AG09319 (cell line): ENCODE data around the gene PPP1R8.
A peak's percentile ranks its signal among the peaks of the same experiment; 100 is the strongest.
"Not testable (repeated sequence)": the region's sequence is repeated elsewhere in the genome, so short reads cannot be mapped to it uniquely, and the experiment has no call there.

ENCODE experiments used
- DNase-seq: peaks from one replicate; pipeline ENCODE4 v3.0.0-alpha.2; 2010; ENCODE audit warnings: low read depth; ENCODE audit errors: extremely low read depth
- CTCF ChIP-seq: IDR thresholded peaks from 2 replicates; pipeline ENCODE4 v1.5.1; 2011; ENCODE audit warnings: low read depth, mild to moderate bottlenecking, inconsistent platforms, low read length, moderate library complexity

Gene PPP1R8

GRCh38 chr1:27830621-27831440 lies at the start of gene PPP1R8:
Gene PPP1R8 (plus strand): TSS chr1:27830782. CDS start chr1:27830836, 54 bp downstream.
- TF ChIP-seq CTCF: no peak
- DNase-seq: peak; percentile 89

DNA sequence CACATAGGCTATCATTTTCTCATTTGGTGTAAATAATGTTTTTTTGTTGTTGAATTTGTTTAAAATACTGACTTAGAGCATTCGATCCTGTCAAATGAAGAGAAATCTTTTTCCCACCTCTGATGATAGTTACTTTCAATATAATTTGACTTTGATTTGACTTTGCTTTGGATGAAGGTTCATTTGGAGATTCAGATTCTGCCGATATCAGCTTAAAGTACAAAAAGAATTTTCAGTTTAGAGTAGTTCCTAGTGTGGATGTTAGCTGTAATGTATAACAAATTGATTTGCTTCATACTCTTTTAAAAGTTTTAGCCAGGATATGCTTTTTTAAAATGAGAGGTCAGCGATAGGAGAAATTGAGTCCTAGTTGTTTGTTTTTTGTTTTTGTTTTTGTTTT lies 47.6 kb upstream of the PPP1R8 start:
- no peak for DNase-seq
- TF ChIP-seq CTCF: no peak

- no peak for TF ChIP-seq CTCF
- DNase-seq: no peak
Observed at GRCh38 chr1:27784700-27785099, 45.9 kb upstream of the PPP1R8 start.

DNA sequence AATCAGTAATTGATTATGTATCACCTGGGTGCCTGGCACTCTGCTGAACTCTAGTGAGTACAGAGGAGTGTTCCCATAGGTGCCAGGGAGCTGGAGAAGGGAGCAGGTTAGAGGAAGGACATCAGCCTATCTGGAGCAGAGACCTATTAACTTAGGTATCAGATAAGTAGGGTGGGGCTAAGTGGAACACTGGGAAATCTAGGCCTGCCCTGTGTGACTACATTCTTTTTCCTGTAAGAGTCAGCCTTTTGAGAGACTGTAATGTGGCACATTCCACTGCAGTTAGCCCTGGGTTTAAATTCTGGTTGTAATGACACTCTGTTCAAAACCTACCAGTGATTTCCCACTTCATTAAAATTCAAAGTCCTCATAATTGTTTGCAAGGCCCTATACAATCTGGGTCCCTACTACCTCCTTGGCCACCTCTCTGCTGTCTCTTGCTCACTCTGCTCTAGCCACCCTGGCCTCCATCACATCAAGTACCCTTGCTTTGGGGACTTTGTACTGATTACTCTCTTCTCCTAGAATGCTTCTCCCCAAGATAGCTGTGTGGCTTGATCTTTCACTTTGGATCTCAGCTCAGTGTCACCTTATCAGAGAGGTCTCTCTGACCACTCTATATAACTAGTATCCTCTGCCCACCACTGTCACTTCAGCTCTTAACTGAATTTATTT lies 44.7 kb upstream of the PPP1R8 start:
- no peak for TF ChIP-seq CTCF
- DNase-seq: no peak

GRCh38 chr1:27787895-27788294 lies 42.7 kb upstream of the PPP1R8 start:
- no peak for DNase-seq
- TF ChIP-seq CTCF: no peak

GRCh38 chr1:27789540-27790041 lies 41.0 kb upstream of the PPP1R8 start:
- DNase-seq: no peak
- TF ChIP-seq CTCF: no peak

DNA sequence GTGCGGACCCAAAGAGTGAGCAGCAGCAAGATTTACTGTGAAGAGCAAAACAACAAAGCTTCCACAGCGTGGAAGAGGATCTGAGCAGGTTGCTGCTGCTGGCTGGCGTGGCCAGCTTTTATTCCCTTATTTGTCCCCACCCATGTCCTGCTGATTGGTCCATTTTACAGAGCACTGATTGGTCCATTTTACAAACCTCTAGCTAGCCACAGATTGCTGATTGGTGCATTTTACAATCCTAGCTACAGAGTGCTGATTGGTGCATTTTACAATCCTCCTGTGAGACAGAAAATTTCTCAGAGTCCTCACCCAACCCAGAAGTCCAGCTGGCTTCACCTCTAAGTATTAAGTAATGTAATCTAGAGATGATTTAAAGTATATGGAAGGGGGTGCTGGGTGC lies 40.3 kb upstream of the PPP1R8 start:
- DNase-seq: not testable (repeated sequence)
